Heart left ventricle (tissue), 13 donors: Measurements from ENCODE around the gene CXCL3.

ENCODE experiments used
- POLR2A ChIP-seq, 2 donors: fragments of 450-650 bp; IDR thresholded peaks; one replicate each; pipeline ENCODE4 v1.6.1; 2017; ENCODE audit warnings: antibody characterized with exemption in 2 of 2, mild to moderate bottlenecking in 2 of 2, moderate library complexity in 2 of 2
- TF ChIP-seq, protein P1 (sequence below), 12 donors: fragments of 200-600 bp; sonication (generic) in 4 of 12; IDR thresholded peaks; one replicate each; pipeline versions ENCODE4 v1.5.0 to v1.8.0; 2018 to 2022; ENCODE audit warnings: antibody characterized with exemption in 12 of 12, mild to moderate bottlenecking in 5 of 12
- donor health status: ischemic (EF 13 %, LVEDD 7.1; RV severe dilation, severe dysfunction).
- donor health status: DM: no; HTN: yes; CAD: no.
- donor health status: DM: no; HTN: no; CAD: no.
- donor health status: ischemic (EF 25% LVEDD 6.9; RV normal size, moderate dysfunction).
- donor health status: ischemic (EF 25% LVEDD 5.7; RV mildly dilated, moderate dysfunction).
- donor health status: ischemic (EF 35%, LVEDD 5.7; RV mildly dilated, moderate dysfunction).
- donor health status: nonischemic (EF 11% LVEDD 7.7; RV severe dilation, severe dysfunction).
- donor health status: DM: yes; HTN: yes; CAD: no.
- donor health status: PGD.
- donor health status: ischemic (EF 29% LVEDD 5.4; RV normal size, mild dysfunction).
- donor health status: nonischemic (EF 23%, LVEDD 6.1; RV moderate dilation, normal function).

DNA sequence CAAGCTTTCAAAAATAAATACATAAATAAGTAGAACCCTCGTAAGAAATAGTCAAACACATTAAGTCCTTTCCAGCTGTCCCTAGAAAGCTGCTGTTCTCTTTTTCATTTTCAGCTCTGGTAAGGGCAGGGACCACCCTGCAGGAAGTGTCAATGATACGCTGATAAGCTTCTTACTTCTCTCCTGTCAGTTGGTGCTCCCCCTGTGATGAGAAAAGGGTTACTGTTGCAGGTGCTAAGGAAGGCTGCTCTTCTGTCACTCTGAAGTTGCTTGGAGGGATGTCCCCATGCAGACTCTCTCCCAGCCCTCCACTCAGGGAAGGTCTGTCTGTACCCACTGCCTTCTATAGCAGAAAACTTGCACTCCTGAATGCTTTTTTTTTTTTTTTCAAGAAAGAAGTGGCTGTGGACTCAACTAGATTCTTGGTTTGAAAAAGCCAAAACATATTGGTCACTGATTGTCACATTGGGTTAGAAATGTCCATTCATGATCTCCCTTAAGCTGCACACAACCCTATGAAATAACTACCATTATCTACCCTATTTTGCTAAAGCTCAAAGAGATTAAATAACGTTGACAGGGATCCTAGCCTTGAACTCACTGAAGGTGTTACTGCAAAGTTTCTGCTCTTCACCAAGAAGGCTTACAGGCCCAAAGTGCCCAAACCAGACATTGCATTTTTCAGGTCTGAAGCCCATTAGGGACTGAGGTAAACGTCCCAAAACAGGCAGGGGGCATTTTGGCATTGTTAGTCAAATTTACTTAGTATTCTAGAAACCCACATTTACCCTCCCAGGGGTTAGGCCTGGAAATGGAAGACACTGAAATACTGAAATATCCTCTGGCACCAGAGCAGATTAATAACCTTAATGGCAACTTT is 1.2 kb downstream of the CXCL3 start:
- TF ChIP-seq, protein P1, sequence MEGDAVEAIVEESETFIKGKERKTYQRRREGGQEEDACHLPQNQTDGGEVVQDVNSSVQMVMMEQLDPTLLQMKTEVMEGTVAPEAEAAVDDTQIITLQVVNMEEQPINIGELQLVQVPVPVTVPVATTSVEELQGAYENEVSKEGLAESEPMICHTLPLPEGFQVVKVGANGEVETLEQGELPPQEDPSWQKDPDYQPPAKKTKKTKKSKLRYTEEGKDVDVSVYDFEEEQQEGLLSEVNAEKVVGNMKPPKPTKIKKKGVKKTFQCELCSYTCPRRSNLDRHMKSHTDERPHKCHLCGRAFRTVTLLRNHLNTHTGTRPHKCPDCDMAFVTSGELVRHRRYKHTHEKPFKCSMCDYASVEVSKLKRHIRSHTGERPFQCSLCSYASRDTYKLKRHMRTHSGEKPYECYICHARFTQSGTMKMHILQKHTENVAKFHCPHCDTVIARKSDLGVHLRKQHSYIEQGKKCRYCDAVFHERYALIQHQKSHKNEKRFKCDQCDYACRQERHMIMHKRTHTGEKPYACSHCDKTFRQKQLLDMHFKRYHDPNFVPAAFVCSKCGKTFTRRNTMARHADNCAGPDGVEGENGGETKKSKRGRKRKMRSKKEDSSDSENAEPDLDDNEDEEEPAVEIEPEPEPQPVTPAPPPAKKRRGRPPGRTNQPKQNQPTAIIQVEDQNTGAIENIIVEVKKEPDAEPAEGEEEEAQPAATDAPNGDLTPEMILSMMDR (IDR thresholded peaks at IDR 0.05) = no peak
- TF ChIP-seq POLR2A (IDR thresholded peaks at IDR 0.05) = no peak
